ENCODE data around the gene C7orf33.
A peak's percentile ranks its signal among the peaks of the same experiment; 100 is the strongest.
"Not testable (repeated sequence)": the region's sequence is repeated elsewhere in the genome, so short reads cannot be mapped to it uniquely, and the experiment has no call there.

The C7orf33 gene, protein sequence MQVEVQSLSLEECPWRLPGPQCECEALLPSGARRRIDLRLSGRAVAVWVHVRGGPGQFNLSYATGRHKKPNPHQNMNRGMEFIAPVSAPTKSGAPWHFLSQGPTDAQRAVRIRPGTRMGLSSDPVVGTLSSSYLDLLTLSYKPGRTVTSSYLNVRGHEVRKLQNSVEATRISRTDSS

GRCh38 chr7:148590471-148590870, at the start of gene C7orf33:
Gene C7orf33 (plus strand): TSS chr7:148590766. CDS start chr7:148590926, 160 bp downstream.
- DNase-seq, result peak; percentile 78 to 93

GRCh38 chr7:148541891-148542504, 48.6 kb upstream of the C7orf33 start:
- DNase-seq, result no peak

- DNase-seq, result no peak
Observed at GRCh38 chr7:148543302-148543701, 47.3 kb upstream of the C7orf33 start.

DNA sequence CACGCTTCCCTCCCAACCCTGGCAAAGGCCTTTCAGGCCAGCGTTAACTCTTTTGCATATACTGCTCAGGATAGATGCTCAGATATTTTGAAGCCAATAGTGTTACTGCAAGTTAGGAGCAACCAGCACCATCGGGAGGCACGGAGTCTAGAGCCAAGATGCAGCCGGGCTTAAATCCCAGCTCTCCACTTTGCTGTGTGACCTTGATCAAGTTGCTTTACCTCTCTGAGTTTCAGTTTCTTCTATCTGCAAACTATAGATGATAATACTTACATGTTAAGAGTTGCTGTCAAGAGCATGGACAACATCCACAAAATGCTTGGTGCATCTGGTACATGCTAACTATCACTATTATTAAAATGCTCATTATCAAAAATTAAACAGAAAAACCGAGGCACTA, 45.4 kb upstream of the C7orf33 start:
- no peak for DNase-seq

- no peak for DNase-seq
Observed at GRCh38 chr7:148545932-148546331, 44.6 kb upstream of the C7orf33 start.

GRCh38 chr7:148546857-148547256, 43.7 kb upstream of the C7orf33 start:
- no peak for DNase-seq

- DNase-seq, result no peak
Observed at GRCh38 chr7:148547951-148548350, 42.6 kb upstream of the C7orf33 start.

DNA sequence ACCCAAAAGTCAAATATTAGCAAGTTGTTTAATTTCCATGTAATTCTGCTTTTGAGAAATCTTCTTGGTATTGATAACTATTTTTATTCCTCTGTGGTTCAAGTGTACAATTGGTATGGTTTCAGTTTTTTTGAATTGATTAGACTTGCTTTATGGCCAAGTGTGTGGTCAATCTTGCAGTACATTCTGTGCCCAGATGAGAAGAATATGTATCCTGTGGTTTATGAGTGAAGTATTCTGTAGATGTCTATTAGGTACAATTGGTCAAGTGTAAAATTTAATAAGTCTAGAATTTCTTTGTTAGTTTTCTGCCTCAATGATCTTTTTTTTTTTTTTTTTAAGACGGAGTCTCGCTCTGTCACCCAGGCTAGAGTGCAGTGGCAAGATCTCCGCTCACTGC, 36.6 kb upstream of the C7orf33 start:
- no peak for DNase-seq

- peak in 1 of 2 experiments; percentile 46 for DNase-seq
Observed at GRCh38 chr7:148556892-148557291, 33.7 kb upstream of the C7orf33 start.

DNA sequence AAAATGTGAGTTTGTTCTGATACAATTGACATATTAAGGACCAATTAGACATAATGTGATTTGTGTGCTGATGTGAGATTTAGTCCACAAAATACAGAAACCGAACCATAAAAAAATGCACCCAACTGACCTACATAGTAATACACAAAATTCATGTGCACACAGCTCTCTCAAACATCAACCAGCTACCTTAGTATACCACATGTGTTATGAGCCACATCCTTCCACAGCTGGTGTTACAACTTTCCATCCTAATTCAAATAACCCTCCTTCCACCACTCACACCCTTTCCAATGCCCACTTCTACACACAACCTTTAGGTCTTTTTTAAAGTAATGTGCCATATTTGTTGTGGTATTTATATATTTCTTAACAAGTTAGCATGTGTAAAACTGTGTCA, 31.7 kb upstream of the C7orf33 start:
- DNase-seq, result no peak

DNA sequence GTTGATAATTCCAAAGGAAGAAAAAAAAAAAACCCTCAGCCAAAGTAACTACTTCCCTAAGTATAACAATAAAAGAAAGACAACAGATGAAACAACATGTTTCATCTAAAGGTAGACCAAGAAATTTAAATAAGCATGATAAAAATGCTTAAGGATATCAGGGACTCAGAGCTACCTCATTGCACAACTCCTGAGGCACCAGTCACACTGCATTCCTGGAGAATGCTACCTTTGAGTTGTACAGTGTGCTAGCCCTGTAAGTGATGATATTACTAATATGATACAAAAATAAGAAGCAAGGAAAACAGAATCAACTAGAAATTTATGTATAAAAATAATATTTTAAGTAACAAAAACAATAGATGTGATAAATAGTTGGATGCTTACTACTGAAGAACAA, 29.5 kb upstream of the C7orf33 start:
- DNase-seq, result no peak

- no peak for DNase-seq
Observed at GRCh38 chr7:148563583-148564274, 26.8 kb upstream of the C7orf33 start.

DNA sequence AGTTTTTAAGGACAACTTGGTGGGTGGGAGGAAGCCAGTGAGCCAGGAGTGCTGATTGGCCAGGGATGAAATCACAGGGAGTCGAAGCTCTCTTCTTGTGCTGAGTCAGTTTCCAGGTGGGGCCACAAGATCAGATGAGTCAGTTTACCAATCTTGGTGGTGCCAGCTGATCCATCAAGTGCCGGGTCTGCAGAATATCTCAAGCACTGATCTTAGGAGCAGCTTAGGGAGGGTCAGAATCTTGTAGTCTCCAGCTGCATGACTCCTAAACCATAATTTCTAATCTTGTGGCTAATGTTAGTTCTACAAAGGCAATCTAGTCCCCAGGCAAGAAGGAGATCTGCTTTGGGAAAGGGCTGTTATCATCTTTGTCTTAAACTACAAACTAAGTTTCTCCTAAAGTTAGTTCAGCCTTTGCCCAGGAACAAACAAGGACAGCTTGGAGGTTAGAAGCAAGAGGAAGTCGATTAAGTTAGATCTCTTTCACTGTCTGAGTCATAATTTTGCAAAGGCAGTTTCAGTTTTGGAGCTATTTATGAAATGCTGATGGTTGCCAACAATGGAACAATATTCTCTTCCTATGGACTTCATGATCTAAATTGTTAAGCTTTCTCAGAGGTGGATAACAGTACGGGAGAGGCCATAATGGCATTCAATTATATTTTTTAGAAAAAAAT, 26.2 kb upstream of the C7orf33 start:
- DNase-seq, result not testable (repeated sequence)

DNA sequence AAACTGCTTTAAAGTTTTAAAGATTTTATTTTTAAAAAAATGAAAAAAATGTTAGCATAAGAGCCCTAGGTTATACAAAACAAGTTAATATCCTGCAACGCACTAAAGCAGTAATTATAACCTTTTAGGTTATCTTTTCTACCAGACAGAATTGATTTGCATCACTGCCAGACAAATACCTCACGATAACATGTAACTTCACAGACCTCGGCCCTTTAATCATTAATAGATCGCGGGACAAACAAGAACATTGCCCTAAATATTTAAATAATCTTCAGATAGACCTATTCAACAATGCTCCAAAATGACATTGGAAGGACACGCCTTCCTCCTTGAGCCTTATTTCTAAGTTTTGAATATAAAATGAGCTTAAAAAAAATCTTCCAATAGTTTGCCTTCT, 23.8 kb upstream of the C7orf33 start:
- no peak for DNase-seq

- peak; percentile 6 to 73 for DNase-seq
Observed at GRCh38 chr7:148567524-148567923, 23.0 kb upstream of the C7orf33 start.

GRCh38 chr7:148570510-148570909, 20.1 kb upstream of the C7orf33 start:
- no peak for DNase-seq

DNA sequence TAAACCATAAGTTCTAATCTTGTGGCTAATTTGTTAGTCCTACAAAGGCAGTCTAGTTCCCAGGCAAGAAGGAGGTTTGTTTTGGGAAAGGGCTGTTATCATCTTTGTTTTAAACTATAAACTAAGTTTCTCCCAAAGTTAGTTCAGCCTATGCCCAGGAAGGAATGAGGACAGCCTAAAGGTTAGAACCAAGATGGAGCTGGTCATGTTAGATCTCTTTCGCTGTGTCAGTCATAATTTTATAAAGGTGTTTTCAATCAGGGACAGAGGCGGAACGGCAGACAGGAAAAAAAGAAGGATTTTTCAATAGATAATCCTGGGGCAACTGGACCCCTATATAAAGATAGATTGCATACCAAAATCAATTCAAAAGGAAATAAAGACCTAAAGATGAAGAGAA, 19.6 kb upstream of the C7orf33 start:
- DNase-seq, result not testable (repeated sequence)

DNA sequence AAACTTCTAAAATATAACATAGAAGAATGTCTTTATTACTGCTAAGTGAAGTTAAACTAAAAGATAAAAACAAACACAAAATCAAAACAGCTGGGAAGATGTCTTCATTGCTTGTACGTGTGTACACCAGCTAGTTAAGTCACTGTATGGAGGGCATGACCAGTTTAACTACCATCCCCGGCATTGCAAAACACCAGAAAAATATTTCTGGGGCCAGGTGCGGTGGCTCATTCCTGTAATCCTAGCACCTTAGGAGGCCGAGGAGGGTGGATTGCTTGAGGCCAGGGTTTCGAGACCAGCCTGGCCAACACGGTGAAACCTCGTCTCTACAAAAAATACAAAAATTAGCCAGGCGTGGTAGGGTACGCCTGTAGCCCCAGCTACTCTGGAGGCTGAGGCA, 19.2 kb upstream of the C7orf33 start:
- DNase-seq, result no peak

DNA sequence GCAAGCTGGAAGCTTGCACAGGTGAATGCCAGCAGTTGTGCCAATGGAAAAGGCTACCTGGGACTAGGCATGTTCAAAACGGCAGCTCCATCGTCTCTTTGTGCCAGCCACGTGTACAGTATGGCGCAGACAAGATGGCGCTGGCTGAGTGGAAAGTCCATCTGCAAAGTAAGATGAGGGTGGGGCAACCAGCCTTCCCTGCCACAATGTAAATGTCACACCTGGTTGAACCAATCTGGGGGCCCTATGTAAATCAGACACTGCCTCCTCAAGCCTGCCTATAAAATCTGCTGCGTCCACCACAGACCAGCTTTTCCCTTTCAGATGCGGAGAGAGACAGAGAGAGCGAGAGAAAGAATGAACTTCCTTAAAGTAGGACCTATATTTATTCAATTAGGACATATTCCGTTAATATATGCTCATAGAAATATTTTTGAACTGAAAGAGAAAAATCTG, 18.5 kb upstream of the C7orf33 start:
- DNase-seq, result no peak

- not testable (repeated sequence) for DNase-seq
Observed at GRCh38 chr7:148573581-148573980, 17.0 kb upstream of the C7orf33 start.

GRCh38 chr7:148575640-148576411, 14.7 kb upstream of the C7orf33 start:
- peak; percentile 43 to 75 for DNase-seq

- no peak for DNase-seq
Observed at GRCh38 chr7:148579366-148579765, 11.2 kb upstream of the C7orf33 start.

DNA sequence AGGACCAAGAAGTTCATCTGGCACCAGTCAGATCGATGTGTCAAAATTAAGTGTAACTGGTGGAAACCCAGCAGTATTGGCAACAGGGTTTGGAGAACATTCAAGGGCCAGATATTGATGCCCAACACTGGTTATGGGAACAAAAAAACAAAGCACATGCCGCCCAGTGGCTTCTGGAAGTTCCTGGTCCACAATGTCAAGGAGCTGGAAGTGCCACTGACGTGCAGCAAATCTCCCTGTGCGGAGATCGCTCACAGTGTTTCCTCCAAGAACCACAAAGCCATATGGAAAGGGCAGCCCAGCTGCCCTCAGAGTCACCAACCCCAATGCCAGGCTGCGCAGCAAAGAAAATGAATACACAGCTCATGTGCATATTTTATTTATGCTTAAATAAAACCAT, 10.1 kb upstream of the C7orf33 start:
- no peak for DNase-seq

Data from NCI-H524 (cell line).